Heart right ventricle (tissue), 16 donors: ENCODE results near the gene CASK. TPM values are rescaled to one million over a fixed set of nuclear protein-coding genes. Genes with fewer than 3 reads are reported as not detected.

Experiments
- ATAC-seq, 8 donors: fragments of 200-7000 bp; cut with Tn5 transposase; one replicate each; pipeline ENCODE4 v1.9.1; 2020; ENCODE audit warnings: mild to moderate bottlenecking in 8 of 8, moderate library complexity in 8 of 8, moderate number of reproducible peaks in 1 of 8
- DNase-seq, 2 donors: peaks; one replicate each; pipeline ENCODE4 v3.0.0-alpha.2; 2020
- H3K27ac ChIP-seq, 10 donors: fragments of 200-600 bp; sonication (generic) in 2 of 10; one replicate each; pipeline versions ENCODE4 v1.5.0 to v1.8.0; 2020 to 2022; ENCODE audit warnings: mild to moderate bottlenecking in 3 of 10
- H3K27me3 ChIP-seq, 7 donors: fragments of 200-600 bp; one replicate each; pipeline ENCODE4 v1.8.0; 2021 to 2022; ENCODE audit warnings: mild to moderate bottlenecking in 2 of 7
- H3K36me3 ChIP-seq, 9 donors: fragments of 200-600 bp; sonication (generic) in 1 of 9; one replicate each; pipeline versions ENCODE4 v1.5.0 to v1.8.0; 2020 to 2022; ENCODE audit warnings: mild to moderate bottlenecking in 2 of 9
- H3K4me1 ChIP-seq, 9 donors: fragments of 200-600 bp; sonication (generic) in 1 of 9; one replicate each; pipeline versions ENCODE4 v1.5.0 to v1.8.0; 2020 to 2022; ENCODE audit warnings: mild to moderate bottlenecking in 4 of 9
- H3K4me3 ChIP-seq, 10 donors: fragments of 200-600 bp; sonication (generic) in 2 of 10; one replicate each; pipeline versions ENCODE4 v1.5.0 to v1.8.0; 2020 to 2022; ENCODE audit warnings: mild to moderate bottlenecking in 7 of 10, moderate library complexity in 2 of 10
- H3K9me3 ChIP-seq, 11 donors: fragments of 200-600 bp in 10 of 11; sonication (generic) in 2 of 11; one replicate each; pipeline versions ENCODE4 v1.5.0 to v1.8.0; 2013 to 2022; ENCODE audit warnings: mild to moderate bottlenecking in 2 of 11, control low read depth in 1 of 11, moderate library complexity in 1 of 11
- WGBS, 2 donors: extraction: QIAGEN DNeasy Blood & Tissue Kit; methylation state at CpG; one replicate each; pipeline ENCODE4 v1.1.7; 2013; ENCODE audit warnings: inconsistent platforms in 1 of 2; 5-methylcytosine and 5-hydroxymethylcytosine counted together
- intact Hi-C, 10 donors: fragments of 100-400 bp; cut with DNase I; formaldehyde crosslinking; loops; one replicate each; pipeline versions ENCODE4 v1.11.1 to v1.14.2; 2022
- polyA plus RNA-seq, 2 donors: library from polyadenylated mRNA; stranded (reverse); fragments of 200-250 nt; gene quantifications; one replicate each; pipeline ENCODE4 v1.2.3, GENCODE V29; 2013
- total RNA-seq, 10 donors: library from RNA; stranded (reverse); fragmentation: NEBNext Ultra II Directional in 3 of 10; extraction: Animal tissue kit (Norgen Biotek cat#: 25700) in 3 of 10; gene quantifications; one replicate each; pipeline versions ENCODE4 v1.2.1 to v1.2.4, GENCODE V29; 2021 to 2023
- TF ChIP-seq, protein P1 (sequence below), 9 donors: fragments of 200-600 bp; sonication (generic) in 2 of 9; IDR thresholded peaks; one replicate each; pipeline versions ENCODE4 v1.5.0 to v1.8.0; 2021 to 2022; ENCODE audit warnings: antibody characterized with exemption in 9 of 9, mild to moderate bottlenecking in 5 of 9, moderate library complexity in 1 of 9
- donor health status: Arrhythmogenic right ventricular cardiomyopathy.
- donor health status: ischemic (EF 13 %, LVEDD 7.1; RV severe dilation, severe dysfunction).
- donor health status: healthy with polysubstance abuse.
- donor health status: DM: no; HTN: yes; CAD: no.
- donor health status: DM: no; HTN: no; CAD: no.
- donor health status: ischemic (EF 25% LVEDD 6.9; RV normal size, moderate dysfunction).
- donor health status: ischemic (EF 25% LVEDD 5.7; RV mildly dilated, moderate dysfunction).
- donor health status: healthy.
- donor health status: DM: yes; HTN: yes; CAD: no.
- donor health status: Ischemic cardiomyopathy.
- donor health status: ischemic (EF 35%, LVEDD 5.7; RV mildly dilated, moderate dysfunction).
- donor health status: nonischemic (EF 11% LVEDD 7.7; RV severe dilation, severe dysfunction).
- donor health status: DM: yes; HTN: yes; CAD: no.
- donor health status: PGD.
- donor health status: ischemic (EF 29% LVEDD 5.4; RV normal size, mild dysfunction).
- donor health status: nonischemic (EF 23%, LVEDD 6.1; RV moderate dilation, normal function).

The CASK gene
- total and polyA plus RNA-seq, 12 donors, result 2.2 to 20.7 (median 12.7) TPM

DNA sequence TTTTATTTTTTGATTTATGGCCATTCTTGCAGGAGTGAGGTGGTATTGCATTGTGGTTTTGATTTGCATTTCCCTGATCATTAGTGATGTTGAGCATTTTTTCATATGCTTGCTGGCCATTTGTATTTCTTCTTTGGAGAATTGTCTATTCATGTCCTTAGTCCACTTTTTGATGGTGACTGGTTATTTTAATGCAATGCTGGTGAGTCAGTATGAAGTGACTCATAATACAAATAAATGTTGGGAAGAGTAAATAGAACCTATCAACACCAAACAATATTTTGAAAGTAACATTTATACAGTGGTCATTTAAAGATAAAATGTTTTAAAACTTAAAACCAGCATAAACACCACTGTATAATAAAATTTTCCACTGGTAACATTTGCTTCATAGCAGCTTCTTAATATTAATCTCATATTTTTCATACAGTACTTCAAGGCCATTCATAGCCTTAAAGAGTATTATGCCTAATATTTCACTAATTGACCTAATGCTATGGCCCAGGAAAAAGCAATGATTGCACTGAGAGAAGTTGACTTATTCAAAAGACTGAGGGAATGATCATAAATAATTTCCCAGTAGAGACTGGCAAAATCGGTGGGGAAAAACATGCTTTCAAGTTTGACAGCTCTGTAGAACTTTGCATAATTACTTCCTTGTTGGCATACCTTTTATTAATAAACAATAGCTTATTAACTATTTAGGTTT is 33.9 kb downstream of the CASK start:
- H3K4me1 ChIP-seq, result no peaks in the 10 kb centered on the region
- 73 to 84% methylated on average over 1 of the region's 1 CpG for WGBS, 2 donors
- intact Hi-C loops, result no loop called here
- no peak for ATAC-seq
- no peak overlapping the region for H3K27ac ChIP-seq
- no peak for DNase-seq
- H3K36me3 ChIP-seq, result no peaks in the 10 kb centered on the region
- H3K9me3 ChIP-seq, result peaks cover 0 to 11% (median 0%) of the 10 kb centered on the region in 11 donors
- H3K4me3 ChIP-seq, result no peak overlapping the region
- peaks cover 0 to 8% (median 0%) of the 10 kb centered on the region in 7 donors for H3K27me3 ChIP-seq
- TF ChIP-seq, protein P1, sequence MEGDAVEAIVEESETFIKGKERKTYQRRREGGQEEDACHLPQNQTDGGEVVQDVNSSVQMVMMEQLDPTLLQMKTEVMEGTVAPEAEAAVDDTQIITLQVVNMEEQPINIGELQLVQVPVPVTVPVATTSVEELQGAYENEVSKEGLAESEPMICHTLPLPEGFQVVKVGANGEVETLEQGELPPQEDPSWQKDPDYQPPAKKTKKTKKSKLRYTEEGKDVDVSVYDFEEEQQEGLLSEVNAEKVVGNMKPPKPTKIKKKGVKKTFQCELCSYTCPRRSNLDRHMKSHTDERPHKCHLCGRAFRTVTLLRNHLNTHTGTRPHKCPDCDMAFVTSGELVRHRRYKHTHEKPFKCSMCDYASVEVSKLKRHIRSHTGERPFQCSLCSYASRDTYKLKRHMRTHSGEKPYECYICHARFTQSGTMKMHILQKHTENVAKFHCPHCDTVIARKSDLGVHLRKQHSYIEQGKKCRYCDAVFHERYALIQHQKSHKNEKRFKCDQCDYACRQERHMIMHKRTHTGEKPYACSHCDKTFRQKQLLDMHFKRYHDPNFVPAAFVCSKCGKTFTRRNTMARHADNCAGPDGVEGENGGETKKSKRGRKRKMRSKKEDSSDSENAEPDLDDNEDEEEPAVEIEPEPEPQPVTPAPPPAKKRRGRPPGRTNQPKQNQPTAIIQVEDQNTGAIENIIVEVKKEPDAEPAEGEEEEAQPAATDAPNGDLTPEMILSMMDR (IDR thresholded peaks at IDR 0.05), result no peak

DNA sequence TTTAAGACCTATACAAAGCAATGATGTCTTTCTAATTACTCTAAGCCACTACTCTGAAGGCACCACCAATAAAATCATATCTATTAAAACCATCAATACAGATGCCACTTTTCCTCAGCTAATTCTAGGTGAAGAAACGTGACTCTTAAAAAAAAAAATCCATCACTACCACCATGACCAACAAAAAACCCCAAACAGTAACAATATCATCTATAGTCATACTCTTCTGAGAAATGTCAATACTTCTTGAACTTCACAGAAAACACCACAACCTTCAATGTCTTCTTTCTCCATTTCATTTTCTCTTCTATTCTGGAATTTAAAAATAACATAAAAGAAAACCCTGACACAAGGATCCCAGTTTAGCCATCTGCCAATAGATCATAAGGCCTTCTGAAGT is 35.7 kb downstream of the CASK start:
- no peak for DNase-seq
- Histone ChIP-seq H3K36me3 (no peaks in the 10 kb centered on the region), H3K27me3 (peaks cover 0 to 8% (median 0%) of the 10 kb centered on the region in 7 donors), H3K9me3 (no peaks in the 10 kb centered on the region), H3K27ac (no peak overlapping the region), H3K4me3 (no peak overlapping the region), H3K4me1 (peaks cover 0 to 9% (median 0%) of the 10 kb centered on the region in 9 donors)
- ATAC-seq, result no peak
- intact Hi-C loops, result no loop called here
- TF ChIP-seq, protein P1 (IDR thresholded peaks at IDR 0.05), result no peak
- 89 to 92% methylated on average over 1 of the region's 1 CpG for WGBS, 2 donors

DNA sequence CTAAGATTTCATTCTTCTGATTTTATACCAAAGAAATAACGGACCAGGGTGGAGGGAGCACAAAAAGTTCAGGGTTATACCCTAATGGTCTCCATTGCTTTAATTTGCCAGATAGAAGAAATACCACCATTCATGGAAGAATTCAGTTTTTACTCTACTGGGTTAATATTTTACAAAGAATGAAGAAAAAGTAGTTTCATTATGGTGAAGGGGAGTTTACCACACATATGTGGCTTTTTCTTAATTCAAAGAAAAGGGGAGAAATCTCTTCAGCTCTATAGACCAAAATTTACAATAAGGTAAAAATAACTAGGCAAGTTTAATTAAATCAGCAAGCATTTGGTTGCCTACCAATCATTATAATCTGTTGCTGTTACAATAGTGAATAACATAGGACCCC is 37.6 kb downstream of the CASK start:
- peaks cover 0 to 9% (median 0%) of the 10 kb centered on the region in 9 donors for H3K4me1 ChIP-seq
- H3K36me3 ChIP-seq, result no peaks in the 10 kb centered on the region
- no peak overlapping the region for H3K27ac ChIP-seq
- intact Hi-C loops, result no loop called here
- DNase-seq, result no peak
- TF ChIP-seq, protein P1 (IDR thresholded peaks at IDR 0.05), result no peak
- WGBS, 2 donors, result 94 to 100% methylated on average over 1 of the region's 1 CpG
- H3K9me3 ChIP-seq, result no peaks in the 10 kb centered on the region
- no peak for ATAC-seq
- H3K4me3 ChIP-seq, result no peak overlapping the region
- H3K27me3 ChIP-seq, result peaks cover 0 to 8% (median 0%) of the 10 kb centered on the region in 7 donors

DNA sequence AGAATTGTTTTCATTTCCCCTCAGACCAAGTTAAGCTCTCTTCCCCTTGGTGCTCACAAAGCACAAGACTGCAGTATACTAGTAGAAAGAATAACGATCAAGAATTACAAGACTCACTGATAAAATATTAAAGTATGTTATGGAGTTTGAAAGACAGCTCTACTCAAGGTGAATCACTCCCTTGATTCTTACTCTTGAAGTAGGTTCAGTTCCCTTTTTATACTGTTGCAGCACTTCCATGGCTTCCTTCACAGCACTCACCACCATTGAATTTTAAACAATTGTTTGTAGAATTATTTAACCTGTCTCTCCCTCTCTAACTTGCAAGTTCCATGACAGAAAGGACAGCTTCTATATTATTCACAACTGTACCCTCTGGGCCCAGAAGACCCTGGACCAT is 42.2 kb downstream of the CASK start:
- DNase-seq (no peak), ATAC-seq (no peak)
- H3K9me3 ChIP-seq, result no peaks in the 10 kb centered on the region
- peaks cover 0 to 3% (median 0%) of the 10 kb centered on the region in 7 donors for H3K27me3 ChIP-seq
- TF ChIP-seq, protein P1 (IDR thresholded peaks at IDR 0.05), result no peak
- no peaks in the 10 kb centered on the region for H3K36me3 ChIP-seq
- H3K4me1 ChIP-seq, result peaks cover 0 to 13% (median 0%) of the 10 kb centered on the region in 9 donors
- 50 to 79% methylated on average over 1 of the region's 1 CpG for WGBS, 2 donors
- H3K4me3 ChIP-seq, result no peak overlapping the region
- H3K27ac ChIP-seq, result no peak overlapping the region
- intact Hi-C loops, result no loop called here
